Measurements from ENCODE around the gene HOXA10.

GRCh38 chr7:27214239-27214950, 40.3 kb upstream of the HOXA10 start:
- TF ChIP-seq CTCF (IDR thresholded peaks at IDR 0.05; ENCODE audit: low read depth, low read length) (no peak), POLR2A (IDR thresholded peaks at IDR 0.05; ENCODE audit: extremely low read depth, insufficient read length) (no peak), MYC (IDR thresholded peaks at IDR 0.05; ENCODE audit: low read depth, low read length) (no peak), MAX (IDR thresholded peaks at IDR 0.05; ENCODE audit: low read depth, low read length) (no peak)
